Tibial artery (tissue), 4 donors: ENCODE results near the gene SLC25A11.

Experiments used
- DNase-seq, 2 donors: peaks; one replicate each; pipeline ENCODE4 v3.0.0-alpha.2; 2019
- H3K27ac ChIP-seq, 2 donors: fragments of 200-600 bp; sonication (generic) in 1 of 2; 1 replicate in 1 of 2; 2 replicates in 1 of 2; pipeline ENCODE4 v1.5.1; 2018 to 2019; ENCODE audit warnings: mild to moderate bottlenecking in 1 of 2
- H3K27me3 ChIP-seq, 2 donors: fragments of 200-600 bp; sonication (generic) in 1 of 2; one replicate each; pipeline versions ENCODE4 v1.5.1 to v1.6.0; 2016 to 2019
- H3K36me3 ChIP-seq, 3 donors: fragments of 200-600 bp; sonication (generic) in 2 of 3; one replicate each; pipeline ENCODE4 v1.5.1; 2016 to 2019; ENCODE audit warnings: mild to moderate bottlenecking in 2 of 3
- H3K4me1 ChIP-seq, 4 donors: fragments of 200-600 bp; sonication (generic) in 2 of 4; 1 replicate in 3 of 4; 2 replicates in 1 of 4; pipeline ENCODE4 v1.5.1; 2016 to 2019
- H3K4me3 ChIP-seq, 2 donors: fragments of 200-600 bp; sonication (generic) in 1 of 2; 1 replicate in 1 of 2; 2 replicates in 1 of 2; pipeline ENCODE4 v1.5.1; 2018 to 2019; ENCODE audit warnings: mild to moderate bottlenecking in 2 of 2
- H3K9me3 ChIP-seq, 3 donors: fragments of 200-600 bp; sonication (generic) in 1 of 3; one replicate each; pipeline ENCODE4 v1.5.1; 2016 to 2019
- CTCF ChIP-seq, 2 experiments: fragments of 200-600 bp in 1 of 2; fragments of 450-650 bp in 1 of 2; IDR thresholded peaks; one replicate each; pipeline ENCODE4 v1.5.1; 2017 to 2019; ENCODE audit warnings: antibody characterized with exemption in 2 of 2, mild to moderate bottlenecking in 1 of 2, moderate library complexity in 1 of 2
- intact Hi-C: fragments of 100-400 bp; cut with DNase I; formaldehyde crosslinking; loops from one replicate; pipeline ENCODE4 v1.15.0; 2023; ENCODE audit warnings: low total_unique reads

The SLC25A11 gene

GRCh38 chr17:4946312-4946976, 6.6 kb upstream of the SLC25A11 start:
- Histone ChIP-seq H3K9me3 (no peaks in the 10 kb centered on the region), H3K27ac (peak overlapping the region; percentile 95 to 99), H3K27me3 (no peaks in the 10 kb centered on the region), H3K4me3 (peak overlapping the region; percentile 93 to 100), H3K36me3 (peaks cover 43 to 54% (median 45%) of the 10 kb centered on the region in 3 donors), H3K4me1 (peaks cover 6 to 63% (median 48%) of the 10 kb centered on the region in 4 donors)
- TF ChIP-seq CTCF (IDR thresholded peaks at IDR 0.05): no peak
- intact Hi-C loops: loop anchor here (5.0 kb wide), 1 partner anchor 51 kb away; the partner anchor contains the start of genes INCA1 and KIF1C
- DNase-seq: no peak

GRCh38 chr17:4945944-4946280, 6.1 kb upstream of the SLC25A11 start:
- Histone ChIP-seq H3K27me3 (no peaks in the 10 kb centered on the region), H3K4me1 (peaks cover 6 to 64% (median 52%) of the 10 kb centered on the region in 4 donors), H3K27ac (peak overlapping the region; percentile 95 to 99), H3K36me3 (peaks cover 43 to 54% (median 45%) of the 10 kb centered on the region in 3 donors), H3K4me3 (peak overlapping the region; percentile 93 to 100), H3K9me3 (no peaks in the 10 kb centered on the region)
- DNase-seq: no peak
- TF ChIP-seq CTCF (IDR thresholded peaks at IDR 0.05): no peak
- intact Hi-C loops: loop anchor here (5.0 kb wide), 1 partner anchor 51 kb away; the partner anchor contains the start of genes INCA1 and KIF1C

GRCh38 chr17:4945176-4945943, 5.5 kb upstream of the SLC25A11 start:
- H3K27ac ChIP-seq: peak overlapping the region; percentile 95 to 99
- H3K9me3 ChIP-seq: no peaks in the 10 kb centered on the region
- H3K27me3 ChIP-seq: no peaks in the 10 kb centered on the region
- peak; percentile 86 to 92 for DNase-seq
- intact Hi-C loops: loop anchor here (5.0 kb wide), 1 partner anchor 52 kb away; the partner anchor contains the start of genes INCA1 and KIF1C
- H3K36me3 ChIP-seq: peaks cover 43 to 54% (median 45%) of the 10 kb centered on the region in 3 donors
- H3K4me3 ChIP-seq: peak overlapping the region; percentile 93 to 100
- TF ChIP-seq CTCF (IDR thresholded peaks at IDR 0.05): no peak
- H3K4me1 ChIP-seq: peaks cover 6 to 61% (median 50%) of the 10 kb centered on the region in 4 donors

- Histone ChIP-seq H3K9me3 (no peaks in the 10 kb centered on the region), H3K27me3 (no peaks in the 10 kb centered on the region), H3K36me3 (peaks cover 43 to 54% (median 45%) of the 10 kb centered on the region in 3 donors), H3K4me3 (peak overlapping the region in 1 of 2 donors; percentile 93), H3K4me1 (peaks cover 6 to 56% (median 45%) of the 10 kb centered on the region in 4 donors), H3K27ac (peak overlapping the region; percentile 95 to 99)
- no peak for DNase-seq
- intact Hi-C loops: loop anchor here (5.0 kb wide), 1 partner anchor 53 kb away; the partner anchor contains the start of genes INCA1 and KIF1C
- TF ChIP-seq CTCF (IDR thresholded peaks at IDR 0.05): no peak
These were observed 4.8 kb upstream of the SLC25A11 start for GRCh38 chr17:4944554-4945175.

GRCh38 chr17:4944163-4944553, 4.3 kb upstream of the SLC25A11 start:
- intact Hi-C loops: no loop called here
- H3K27me3 ChIP-seq: no peaks in the 10 kb centered on the region
- TF ChIP-seq CTCF (IDR thresholded peaks at IDR 0.05): no peak
- H3K4me3 ChIP-seq: no peak overlapping the region
- no peaks in the 10 kb centered on the region for H3K9me3 ChIP-seq
- H3K36me3 ChIP-seq: peaks cover 43 to 54% (median 45%) of the 10 kb centered on the region in 3 donors
- peaks cover 7 to 59% (median 48%) of the 10 kb centered on the region in 4 donors for H3K4me1 ChIP-seq
- H3K27ac ChIP-seq: peak overlapping the region; percentile 95 to 99
- no peak for DNase-seq
